ENCODE measurements around the gene TTPAL.
A peak's percentile ranks its signal among the peaks of the same experiment; 100 is the strongest.

TTPAL gene, protein sequence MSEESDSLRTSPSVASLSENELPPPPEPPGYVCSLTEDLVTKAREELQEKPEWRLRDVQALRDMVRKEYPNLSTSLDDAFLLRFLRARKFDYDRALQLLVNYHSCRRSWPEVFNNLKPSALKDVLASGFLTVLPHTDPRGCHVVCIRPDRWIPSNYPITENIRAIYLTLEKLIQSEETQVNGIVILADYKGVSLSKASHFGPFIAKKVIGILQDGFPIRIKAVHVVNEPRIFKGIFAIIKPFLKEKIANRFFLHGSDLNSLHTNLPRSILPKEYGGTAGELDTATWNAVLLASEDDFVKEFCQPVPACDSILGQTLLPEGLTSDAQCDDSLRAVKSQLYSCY

DNA sequence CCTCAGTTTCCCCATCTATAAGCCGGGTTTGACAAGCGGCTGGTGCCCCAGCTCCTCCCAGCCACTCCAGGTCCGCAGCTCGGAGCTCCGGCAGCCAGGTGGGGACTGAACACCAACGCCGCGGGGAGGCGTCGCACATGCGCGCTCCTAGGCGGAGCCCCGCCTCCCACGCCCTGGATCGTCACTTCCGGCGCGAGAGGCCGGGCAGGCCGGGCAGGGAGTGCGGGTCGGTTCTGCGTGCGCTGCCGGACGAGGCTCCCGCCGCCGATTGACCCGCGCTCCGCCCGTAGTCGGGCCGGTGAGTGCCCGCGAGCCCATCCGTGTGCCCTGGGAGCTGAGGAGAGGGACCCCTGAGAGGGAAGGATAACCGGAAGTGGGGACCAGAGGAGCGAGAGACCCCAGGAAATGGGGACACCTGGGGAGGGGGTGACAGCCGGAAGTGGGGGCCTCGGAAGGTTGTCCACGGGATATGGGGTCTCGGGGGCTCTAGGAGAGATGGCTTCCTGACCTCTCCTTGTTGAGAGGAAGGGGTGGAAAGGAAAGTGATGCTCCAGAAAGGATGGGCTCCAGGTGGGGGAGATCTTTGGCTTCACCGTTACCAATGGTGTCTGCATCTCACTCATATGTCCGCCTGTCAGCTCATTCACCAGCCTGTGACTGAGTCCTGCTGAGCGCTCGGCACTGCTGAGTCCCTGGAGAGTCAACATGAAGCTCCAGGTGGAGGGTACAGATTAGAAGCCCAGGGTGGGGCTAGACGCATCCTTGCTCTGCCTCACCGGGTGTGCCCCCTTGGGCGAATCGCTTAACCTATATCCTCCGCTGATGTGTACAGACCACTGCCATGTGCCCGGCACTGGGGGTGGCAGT lies at the start of gene TTPAL:
TTPAL (plus strand) TSS at position 181 of the 867 bp plus-strand sequence. CDS start 4,126 bp downstream, outside the sequence.
- DNase-seq = peak; percentile 92

DNA sequence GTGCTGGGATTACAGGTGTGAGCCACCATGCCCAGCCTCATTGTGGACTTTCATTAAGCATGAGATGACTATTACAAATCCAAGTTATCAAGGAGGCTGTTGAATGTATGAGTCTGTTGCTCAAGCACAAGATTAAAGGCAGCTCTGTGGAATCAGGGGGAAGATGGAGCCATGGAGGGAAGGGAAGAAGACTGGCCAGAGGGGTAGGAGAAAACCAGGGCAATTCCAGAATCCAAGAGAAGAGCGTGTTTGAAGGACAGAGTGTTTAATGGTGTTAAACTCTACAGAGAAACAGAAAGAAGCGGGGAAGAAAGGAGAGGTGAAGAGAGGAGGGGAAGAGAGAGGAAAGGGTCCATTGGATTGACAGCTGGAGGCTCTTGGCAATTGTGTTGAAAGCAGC lies 49.8 kb upstream of the TTPAL start:
- no peak for DNase-seq

DNA sequence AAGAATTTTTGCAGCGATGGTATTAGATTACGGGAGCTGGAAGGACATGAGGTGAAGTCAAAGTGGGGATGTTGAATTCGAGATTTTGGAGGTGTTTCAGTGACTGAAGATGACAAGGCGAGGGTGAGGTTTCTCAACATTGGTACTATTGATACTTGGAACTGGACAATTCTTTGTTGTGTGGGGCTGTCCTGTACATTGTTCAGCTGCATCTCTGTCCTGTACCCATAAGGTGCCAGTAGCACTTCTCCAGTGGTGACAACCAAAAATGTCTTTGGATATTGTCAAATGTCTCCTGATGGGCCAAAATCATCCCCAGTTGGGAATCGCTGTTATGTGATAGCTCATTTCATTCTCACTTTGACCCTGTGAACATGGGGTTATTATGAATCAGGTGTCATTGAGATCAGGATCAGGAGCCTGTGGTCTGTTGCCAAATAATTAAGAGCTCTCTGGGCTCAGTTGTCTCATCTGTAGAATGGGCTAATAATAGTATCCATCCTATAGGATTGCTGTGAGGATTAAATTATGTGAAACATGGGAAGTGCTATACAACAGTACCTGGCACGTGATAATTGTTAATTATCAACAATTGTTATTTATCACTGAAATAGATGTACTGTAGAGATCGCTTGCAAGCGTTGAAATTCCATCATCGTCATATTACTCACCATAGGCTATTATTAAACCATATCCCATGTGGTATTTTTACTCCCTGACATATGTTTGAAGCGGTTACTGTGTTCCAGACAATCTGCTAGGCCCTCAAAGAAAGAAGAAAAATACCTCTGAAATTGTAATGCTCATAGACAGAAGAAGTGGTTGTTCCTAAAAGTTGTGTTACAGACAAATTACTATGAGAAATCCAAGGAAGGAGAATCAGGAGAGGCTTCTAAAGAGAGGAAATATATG lies 48.5 kb upstream of the TTPAL start:
- no peak for DNase-seq

DNA sequence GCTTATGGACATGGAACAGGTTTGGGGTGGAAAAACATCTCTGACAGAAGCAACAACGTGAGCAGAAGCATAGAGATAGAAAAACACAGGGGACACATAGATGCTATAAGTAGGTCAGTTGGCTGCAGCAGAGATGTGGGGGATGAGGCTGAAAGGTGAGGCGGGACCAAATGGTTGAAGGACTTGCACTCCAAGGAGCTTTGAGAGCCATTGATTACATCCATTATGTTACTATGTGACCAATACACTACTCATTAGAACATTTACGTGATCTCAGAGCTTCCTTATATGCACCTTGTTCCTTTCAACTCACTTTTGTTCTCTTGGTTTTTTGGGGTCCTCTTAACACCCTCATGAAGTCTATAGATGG lies 47.9 kb upstream of the TTPAL start:
- DNase-seq = no peak

DNA sequence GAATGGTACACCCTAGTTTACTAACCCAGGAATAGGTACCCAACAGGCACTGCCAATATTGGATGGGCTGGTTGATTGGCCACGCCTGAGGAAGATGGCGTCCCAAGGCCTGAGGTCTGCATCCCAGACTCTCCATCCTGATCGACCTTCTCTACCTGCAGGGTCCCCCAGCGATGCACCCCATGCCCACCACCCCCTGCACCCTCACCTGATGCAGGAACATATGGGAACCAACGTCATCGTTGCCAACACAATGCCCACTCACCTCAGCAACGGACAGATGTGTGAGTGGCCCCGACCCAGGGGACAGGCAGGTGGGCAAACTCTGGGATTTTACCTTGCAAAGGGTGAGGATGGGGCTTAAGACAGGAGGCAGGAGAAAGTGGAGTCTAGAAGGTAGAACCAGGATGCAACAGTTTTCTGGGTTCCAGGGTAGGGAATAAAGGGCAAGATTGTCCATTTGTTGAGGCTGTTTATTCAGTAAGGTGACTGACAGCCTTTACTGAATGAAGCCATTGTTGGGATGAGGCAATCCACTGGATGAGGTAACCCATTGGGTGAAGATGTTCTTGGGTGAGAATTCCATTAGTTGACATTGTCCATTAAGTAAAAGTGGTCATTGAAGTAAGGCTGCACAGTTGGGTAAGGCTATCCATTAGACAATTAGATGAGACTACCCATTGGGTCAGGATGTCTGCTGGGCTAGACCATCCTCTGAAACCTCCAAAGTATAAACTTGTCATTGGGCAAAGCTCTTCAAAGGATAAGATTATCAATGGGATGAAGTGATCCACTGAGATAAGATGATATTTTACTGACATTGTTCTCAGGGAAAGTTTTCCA lies 47.3 kb upstream of the TTPAL start:
- no peak for DNase-seq

DNA sequence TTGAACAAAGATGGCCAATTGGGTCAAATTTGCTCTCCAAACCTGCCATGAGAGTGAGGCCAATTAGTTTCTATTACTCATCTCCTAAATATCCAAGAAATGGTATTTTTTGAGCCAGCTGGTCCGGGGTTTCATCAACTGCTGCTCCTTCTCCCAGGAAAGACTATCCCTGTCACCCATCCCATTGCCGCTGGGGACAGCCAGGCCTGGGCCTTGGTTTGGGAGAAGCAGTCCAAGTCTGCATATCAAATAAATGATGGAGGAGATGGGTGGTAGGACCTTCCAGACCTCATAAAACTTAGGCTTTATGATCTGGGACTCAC lies 46.7 kb upstream of the TTPAL start:
- no peak for DNase-seq

DNA sequence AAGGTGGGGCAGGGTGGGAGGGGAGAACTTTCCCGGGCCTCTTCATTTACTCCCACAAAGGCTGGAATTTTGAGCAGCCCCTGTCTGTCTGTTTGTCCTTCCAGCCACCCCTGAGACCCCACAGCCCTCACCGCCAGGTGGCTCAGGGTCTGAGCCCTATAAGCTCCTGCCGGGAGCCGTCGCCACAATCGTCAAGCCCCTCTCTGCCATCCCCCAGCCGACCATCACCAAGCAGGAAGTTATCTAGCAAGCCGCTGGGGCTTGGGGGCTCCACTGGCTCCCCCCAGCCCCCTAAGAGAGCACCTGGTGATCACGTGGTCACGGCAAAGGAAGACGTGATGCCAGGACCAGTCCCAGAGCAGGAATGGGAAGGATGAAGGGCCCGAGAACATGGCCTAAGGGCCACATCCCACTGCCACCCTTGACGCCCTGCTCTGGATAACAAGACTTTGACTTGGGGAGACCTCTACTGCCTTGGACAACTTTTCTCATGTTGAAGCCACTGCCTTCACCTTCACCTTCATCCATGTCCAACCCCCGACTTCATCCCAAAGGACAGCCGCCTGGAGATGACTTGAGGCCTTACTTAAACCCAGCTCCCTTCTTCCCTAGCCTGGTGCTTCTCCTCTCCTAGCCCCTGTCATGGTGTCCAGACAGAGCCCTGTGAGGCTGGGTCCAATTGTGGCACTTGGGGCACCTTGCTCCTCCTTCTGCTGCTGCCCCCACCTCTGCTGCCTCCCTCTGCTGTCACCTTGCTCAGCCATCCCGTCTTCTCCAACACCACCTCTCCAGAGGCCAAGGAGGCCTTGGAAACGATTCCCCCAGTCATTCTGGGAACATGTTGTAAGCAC lies 46.0 kb upstream of the TTPAL start:
- no peak for DNase-seq

DNA sequence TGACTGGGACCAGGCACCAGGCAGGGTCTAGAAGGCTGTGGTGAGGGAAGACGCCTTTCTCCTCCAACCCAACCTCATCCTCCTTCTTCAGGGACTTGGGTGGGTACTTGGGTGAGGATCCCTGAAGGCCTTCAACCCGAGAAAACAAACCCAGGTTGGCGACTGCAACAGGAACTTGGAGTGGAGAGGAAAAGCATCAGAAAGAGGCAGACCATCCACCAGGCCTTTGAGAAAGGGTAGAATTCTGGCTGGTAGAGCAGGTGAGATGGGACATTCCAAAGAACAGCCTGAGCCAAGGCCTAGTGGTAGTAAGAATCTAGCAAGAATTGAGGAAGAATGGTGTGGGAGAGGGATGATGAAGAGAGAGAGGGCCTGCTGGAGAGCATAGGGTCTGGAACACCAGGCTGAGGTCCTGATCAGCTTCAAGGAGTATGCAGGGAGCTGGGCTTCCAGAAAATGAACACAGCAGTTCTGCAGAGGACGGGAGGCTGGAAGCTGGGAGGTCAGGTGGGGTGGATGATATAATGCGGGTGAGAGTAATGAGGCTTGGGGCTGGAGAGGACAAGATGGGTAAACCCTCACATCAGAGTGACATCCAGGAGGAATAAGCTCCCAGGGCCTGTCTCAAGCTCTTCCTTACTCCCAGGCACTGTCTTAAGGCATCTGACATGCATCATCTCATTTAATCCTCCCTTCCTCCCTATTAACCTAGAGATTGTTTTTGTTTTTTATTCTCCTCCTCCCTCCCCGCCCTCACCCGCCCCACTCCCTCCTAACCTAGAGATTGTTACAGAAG lies 45.2 kb upstream of the TTPAL start:
- DNase-seq = no peak

DNA sequence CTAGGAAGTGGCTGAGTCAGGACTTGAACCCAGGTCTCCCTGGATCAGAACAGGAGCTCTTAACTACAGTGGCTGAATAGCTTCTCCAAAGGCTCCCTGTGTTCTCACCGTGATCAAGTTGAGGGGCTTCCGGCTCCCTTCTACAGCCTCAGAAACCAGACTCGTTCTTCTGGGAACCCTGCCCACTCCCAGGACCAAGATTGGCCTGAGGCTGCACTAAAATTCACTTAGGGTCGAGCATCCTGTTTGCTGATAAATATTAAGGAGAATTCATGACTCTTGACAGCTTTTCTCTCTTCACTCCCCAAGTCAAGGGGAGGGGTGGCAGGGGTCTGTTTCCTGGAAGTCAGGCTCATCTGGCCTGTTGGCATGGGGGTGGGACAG lies 44.6 kb upstream of the TTPAL start:
- no peak for DNase-seq

DNA sequence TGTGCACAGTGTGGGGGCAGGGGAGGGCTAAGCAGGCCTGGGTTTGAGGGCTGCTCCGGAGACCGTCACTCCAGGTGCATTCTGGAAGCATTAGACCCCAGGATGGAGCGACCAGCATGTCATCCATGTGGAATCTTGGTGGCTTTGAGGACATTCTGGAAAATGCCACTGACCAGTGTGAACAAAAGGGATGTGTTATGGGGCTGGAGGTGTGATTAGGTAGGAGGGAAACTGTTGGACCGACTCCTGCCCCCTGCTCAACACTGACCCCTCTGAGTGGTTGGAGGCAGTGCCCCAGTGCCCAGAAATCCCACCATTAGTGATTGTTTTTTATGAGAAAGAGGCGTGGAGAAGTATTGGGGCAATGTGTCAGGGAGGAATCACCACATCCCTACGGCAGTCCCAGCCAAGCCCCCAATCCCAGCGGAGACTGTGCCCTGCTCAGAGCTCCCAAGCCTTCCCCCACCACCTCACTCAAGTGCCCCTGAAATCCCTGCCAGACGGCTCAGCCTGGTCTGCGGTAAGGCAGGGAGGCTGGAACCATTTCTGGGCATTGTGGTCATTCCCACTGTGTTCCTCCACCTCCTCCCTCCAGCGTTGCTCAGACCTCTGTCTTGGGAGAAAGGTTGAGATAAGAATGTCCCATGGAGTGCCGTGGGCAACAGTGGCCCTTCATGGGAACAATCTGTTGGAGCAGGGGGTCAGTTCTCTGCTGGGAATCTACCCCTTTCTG lies 44.0 kb upstream of the TTPAL start:
- no peak for DNase-seq

DNA sequence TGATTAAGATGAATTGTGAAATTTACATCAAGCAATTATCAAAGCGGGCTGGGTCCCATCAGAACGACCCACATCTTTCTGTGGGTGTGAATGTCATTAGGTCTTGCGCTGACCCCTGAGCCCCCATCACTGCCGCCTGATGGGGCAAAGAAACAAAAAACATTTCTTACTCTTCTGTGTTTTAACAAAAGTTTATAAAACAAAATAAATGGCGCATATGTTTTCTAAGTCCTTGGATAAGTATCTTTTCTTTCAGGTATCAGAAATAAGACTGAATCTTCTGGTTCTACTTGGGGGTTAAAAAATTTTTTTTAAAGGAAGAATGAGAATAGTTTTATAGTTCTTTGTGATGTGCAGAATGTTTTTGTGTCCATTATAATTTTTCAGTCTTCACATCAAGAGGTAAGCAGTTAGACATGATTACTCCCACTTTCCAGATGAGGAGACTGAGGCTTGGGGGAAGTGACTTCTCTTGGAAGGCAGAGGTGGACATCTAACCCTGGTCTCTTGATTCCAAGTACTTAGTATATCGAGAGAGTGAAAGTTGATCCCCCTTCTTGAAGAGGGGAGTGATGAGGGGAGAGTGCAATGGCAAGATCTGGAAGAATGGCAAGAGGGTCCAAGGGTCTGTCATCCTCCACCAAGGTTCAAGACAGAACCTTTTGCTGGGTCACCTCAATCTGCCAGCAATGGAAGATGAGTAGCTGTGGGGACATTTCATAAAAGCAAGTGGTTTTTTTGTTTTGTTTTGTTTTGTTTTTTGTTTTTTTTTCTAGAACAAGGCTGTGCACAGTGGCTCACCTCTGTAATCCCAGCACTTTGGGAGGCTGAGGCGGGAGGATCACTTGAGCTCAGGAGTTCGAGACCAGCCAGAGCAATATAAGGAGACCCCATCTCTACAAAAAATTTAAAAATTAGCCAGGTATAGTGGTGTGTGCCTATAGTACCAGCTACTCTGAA lies 42.8 kb upstream of the TTPAL start:
- no peak for DNase-seq

DNA sequence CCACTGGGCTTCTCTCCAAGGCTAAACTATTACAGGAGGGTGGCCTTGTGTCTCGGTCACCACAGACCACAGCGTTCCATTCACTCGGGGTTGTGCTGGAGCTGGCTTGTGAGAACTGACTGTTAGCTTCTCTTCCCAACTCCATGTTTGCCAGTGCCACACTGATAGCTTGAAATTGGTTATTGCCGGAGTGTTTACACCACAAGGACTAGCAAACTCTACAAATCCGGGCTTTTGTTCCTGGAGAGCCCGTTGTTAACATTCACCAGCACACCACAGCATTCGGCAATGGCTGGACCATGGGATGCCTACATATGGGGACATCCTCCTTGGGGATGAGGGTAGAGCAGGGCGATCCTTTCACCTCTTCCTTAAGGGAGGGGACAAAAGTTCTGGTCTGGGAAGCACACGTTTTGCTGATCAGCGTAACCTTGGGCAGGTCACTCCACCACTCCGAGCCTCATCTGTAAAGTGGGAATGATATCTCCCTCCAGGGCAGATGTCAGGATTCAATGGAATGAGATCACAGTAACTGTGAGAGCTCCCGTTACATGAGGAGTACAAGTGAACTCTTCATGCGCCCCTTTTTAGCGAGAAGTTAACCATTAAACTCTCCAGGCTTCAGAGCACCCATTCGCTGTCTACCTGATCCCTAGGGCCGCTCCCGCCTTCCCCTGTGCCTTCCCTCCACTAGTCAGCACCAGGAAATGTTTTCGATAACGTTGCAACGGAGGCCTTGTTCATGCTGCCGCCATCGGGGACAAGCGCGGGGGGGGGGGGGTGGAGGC lies 41.7 kb upstream of the TTPAL start:
- no peak for DNase-seq

DNA sequence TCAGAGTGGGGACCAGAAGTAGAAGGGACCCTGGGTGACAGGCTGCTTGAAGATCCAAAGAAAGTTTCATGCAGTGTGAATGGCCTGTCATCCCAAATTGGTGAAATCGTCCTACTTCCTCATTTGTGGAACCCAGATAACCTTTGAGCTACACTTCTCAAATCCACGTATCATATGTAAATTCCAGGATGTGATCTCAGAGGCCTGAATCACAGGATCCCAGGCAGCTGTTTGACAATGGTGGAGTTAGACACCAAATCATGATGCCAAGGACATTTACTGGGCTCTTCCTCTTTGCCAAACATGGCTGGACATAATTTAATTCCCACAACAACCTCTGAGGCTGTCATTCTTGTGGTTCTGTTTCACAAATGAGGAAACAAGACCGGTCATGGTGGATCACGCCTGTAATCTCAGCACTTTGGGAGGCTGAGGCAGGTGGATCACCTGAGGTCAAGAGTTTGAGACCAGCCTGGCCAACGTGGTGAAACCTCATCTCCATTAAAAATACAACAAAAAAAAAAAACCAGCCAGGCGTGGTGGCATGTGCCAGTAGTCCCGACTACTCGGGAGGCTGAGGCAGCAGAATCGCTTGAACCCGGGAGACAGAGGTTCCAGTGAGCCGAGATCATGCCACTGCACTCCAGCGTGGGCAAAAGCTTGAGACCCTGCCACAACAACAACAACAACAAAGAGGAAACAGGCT lies 39.9 kb upstream of the TTPAL start:
- peak; percentile 35 for DNase-seq

DNA sequence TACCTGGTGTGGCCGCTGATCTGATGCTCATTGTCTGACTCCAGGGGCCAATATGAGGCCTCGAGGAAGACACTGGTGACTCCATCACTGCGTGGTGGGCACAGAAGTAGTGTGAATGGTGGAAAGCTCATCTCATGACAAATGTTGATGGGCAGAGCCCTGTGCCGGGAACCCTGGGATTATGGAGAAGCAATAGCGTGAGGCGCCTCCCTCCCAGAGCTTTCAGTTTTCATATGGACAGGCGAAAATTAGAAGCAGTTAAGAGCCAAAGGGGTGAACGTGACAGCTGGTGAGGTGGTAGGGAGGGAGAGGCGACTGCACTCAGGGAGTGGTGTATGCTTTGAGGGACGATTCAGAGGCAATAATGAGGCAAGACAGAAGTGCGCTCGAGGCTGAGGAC lies 39.3 kb upstream of the TTPAL start:
- no peak for DNase-seq

DNA sequence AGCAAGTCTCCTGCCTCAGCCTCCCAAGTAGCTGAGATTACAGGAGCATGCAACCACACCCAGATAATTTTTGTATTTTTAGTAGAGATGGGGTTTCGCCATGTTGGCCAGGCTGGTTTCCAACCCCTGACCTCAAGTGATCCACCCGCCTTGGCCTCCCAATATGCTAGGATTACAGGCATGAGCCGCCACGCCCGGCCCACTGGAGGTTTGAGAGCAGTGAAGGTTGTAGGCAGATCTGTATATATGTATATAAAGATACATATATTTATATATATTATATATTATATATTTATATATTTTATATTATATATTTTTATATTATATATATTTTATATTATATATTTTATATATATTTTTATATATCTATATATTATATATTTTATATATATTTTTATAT lies 38.2 kb upstream of the TTPAL start:
- DNase-seq = no peak

DNA sequence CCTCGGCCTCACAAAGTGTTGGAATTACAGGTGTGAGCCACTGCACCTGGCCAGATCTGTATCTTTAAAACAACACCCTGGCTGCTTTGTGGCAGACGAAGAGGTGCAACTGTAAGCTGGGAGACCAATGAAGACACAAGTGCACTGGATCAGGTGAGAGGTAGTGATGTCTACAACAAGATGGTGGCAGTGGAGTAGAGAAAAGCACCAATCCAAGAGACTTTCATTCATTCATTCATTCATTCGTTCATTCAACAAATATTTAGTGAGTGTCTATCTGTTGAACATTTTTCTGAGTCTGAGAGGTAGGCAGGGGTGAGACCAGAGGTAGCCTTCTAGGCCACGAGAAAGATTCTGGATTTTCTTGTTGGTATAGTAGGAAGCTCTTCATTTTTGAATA lies 36.9 kb upstream of the TTPAL start:
- DNase-seq = no peak

DNA sequence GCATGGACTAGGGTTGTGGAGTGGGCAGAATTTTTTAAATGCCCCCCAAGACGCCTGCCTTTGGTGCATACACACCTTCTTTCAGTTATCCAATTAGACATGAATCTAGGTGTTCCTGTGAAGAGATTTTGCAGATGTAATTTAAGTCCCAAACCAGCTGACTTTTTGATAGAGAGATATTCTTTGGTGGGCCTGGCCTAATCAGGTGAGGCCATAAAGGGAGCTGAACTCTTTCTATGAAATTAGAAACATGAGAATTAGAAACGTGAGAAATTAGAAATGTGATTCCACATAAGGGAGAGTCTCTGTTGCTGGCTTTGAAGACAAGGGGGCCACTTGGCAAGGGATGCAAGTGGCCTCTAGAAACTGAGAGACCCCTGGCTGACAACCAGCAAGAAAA lies 36.4 kb upstream of the TTPAL start:
- no peak for DNase-seq
